HG03460 (cell line): ENCODE measurements around the gene DUS1L.
A peak's percentile ranks its signal among the peaks of the same experiment; 100 is the strongest.

Source experiments
- ATAC-seq: cut with Tn5 transposase; IDR thresholded peaks from one replicate; pipeline ENCODE4 v1.9.1; 2021; ENCODE audit not compliant: unreplicated experiment

DUS1L gene

GRCh38 chr17:82077617-82078358 is 12.2 kb upstream of the DUS1L start:
- ATAC-seq: no peak

- ATAC-seq: no peak
Observed at GRCh38 chr17:82076785-82077591, 11.4 kb upstream of the DUS1L start.

GRCh38 chr17:82076018-82076784 is 10.6 kb upstream of the DUS1L start:
- no peak for ATAC-seq

- no peak for ATAC-seq
Observed at GRCh38 chr17:82073446-82073845, 7.8 kb upstream of the DUS1L start.

DNA sequence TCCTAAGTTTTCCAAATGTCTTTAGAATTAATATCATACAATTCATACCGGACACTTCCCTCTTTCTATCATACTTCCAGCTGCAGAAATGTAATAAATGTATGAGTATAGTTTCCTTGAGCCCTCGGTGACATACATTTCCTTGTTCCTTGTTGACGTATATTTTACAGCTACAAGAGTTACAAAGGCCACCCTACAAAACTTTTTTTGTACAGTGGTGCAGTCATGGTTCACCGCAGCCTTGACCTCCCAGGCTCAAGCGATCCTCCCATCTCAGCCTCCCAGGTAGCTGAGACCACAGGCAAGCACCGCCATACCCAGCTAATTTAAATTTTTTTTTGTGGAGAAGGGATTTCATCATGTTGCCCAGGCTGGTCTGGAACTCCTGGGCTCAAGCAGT is 7.2 kb upstream of the DUS1L start:
- ATAC-seq: no peak

- ATAC-seq: no peak
Observed at GRCh38 chr17:82070611-82071010, 5.0 kb upstream of the DUS1L start.

- ATAC-seq: peak; percentile 18
Observed at GRCh38 chr17:82065193-82065637, 389 bp downstream of the DUS1L start.

DNA sequence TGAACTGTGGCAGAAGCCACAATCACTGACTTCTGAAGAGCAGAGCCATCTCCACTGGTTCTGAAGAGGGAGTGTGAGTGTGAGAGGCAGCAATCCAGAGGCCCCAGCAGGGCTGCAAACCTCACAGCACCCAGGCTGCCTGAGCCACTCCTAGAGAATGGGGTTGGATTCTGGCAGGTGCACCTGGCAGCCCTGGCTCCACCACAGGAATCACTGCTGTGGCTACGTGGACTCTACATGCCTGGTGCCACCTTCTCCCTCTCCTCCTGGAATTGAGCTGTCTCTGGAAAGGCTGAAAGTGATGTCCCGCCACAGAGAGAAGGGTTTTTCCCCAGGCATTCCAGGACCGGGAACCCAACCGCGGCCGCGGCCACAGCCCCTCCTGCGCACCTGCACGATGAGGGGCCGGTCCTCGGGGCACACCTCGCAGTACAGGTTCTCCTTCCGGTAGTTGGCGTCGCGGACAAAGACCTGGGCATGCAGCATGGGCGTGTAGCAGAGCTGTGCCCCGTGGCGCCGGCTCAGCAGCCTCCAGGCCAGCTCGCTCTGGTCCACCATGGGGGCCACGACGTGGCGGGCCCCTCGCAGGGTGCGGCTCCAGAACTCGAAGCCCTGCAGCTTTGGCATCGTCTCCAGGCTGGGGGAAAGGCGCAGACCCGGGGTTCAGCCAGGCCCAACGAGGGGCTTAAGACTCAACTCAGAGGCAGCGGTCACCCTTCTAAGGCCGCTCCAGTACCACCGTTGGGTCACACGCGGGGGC is 991 bp downstream of the DUS1L start:
- ATAC-seq: no peak

DNA sequence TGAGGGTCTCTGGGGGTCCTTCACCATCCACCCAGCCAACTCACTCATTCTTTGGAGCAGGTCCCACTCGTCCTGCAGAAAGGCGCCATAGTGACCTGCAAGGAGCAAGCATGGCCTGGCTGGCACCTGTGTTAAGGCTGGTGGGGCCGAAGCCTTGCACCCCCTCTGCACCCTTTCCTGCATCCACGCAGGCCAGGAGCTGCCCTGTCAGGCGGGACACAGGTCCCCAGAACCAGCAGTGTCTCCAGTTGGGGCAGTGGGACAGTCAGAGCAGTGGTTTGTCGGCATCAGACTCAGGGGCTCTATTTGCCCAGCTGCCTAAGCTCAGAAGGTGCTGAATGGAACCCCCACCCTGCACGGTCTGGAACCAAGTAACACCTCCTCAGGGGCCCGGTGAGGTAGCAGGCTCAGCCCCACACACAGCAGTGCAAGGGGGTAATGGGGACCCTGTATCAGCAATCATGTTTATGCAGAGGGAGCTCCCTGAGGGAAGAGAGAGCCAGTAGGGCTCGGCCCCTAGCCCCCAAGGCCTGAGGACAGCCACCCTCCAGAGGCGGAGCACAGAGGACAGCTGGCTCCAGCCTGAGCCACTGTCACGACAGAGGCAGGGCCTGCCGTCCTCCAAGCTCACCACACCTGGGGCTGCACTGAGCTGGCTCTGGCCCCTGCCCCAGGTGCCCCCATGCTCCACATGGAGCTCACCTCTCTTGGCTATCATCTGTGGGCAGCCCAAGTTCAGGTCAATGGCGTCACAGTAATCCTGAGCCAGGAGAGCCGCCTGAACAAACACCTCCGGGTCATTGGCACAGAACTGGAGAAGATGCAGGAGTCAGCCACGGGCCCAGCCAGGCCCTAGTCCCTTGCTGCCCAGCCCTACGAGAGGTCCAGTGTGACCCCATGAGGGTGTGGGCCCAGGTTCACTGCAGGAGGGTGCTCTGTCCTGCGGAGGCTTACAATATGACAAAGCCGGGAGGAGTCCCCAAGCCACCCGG is 1.9 kb downstream of the DUS1L start:
- no peak for ATAC-seq

- no peak for ATAC-seq
Observed at GRCh38 chr17:82062984-82063368, 2.6 kb downstream of the DUS1L start.

- ATAC-seq: no peak
Observed at GRCh38 chr17:82062076-82062983, 3.3 kb downstream of the DUS1L start.

GRCh38 chr17:82061047-82061925 is 4.3 kb downstream of the DUS1L start:
- ATAC-seq: no peak

- no peak for ATAC-seq
Observed at GRCh38 chr17:82060614-82061013, 5.0 kb downstream of the DUS1L start.

DNA sequence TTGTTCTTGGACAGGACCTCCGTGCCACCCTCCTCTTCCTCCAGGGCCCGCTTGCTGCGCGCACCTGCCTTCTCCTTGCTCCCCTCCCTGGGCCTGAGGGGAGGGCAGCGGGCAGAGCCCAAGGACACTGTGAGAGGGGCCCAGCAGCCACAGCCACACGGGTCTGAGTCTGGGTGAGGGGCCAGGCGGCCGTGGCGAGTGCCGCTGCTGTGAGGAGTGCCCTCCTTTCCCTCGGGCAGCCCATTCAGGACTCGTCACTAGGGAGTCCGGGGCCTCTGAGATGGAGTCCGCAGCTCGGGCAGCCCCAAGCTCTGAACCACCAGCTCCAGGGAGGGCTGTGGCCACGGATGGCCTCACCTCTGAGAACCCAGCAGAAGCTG is 5.6 kb downstream of the DUS1L start:
- ATAC-seq: no peak

GRCh38 chr17:82059272-82060000 is 6.2 kb downstream of the DUS1L start:
- ATAC-seq: no peak

DNA sequence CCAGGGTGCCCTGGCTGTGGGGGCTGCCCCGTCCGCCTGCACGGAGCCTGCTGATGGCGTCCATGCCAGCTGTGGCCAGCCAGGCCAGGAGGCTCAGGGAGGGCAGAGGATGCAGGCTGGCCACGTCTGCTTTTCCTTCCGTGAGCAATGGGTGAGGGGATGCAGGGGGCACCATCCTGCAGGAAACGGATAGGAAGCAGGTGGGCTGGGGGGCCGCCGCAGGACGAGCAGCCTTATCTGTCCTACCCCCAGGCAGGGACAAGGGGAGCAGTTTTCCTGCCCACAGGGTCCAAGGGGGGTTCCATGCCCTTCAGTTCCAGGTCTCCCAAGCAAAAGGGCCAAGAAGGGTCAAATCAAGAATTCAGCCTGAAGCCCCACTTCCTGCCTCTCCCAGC is 6.8 kb downstream of the DUS1L start:
- ATAC-seq: no peak

- ATAC-seq: no peak
Observed at GRCh38 chr17:82058230-82058854, 7.3 kb downstream of the DUS1L start.
